ENCODE measurements around the gene PSMD9. TPM values are rescaled to one million over a fixed set of nuclear protein-coding genes. Genes with fewer than 3 reads are reported as not detected.
"Not testable (repeated sequence)": the region's sequence is repeated elsewhere in the genome, so short reads cannot be mapped to it uniquely, and the experiment has no call there.

PSMD9 gene
- total and polyA plus RNA-seq, 7 experiments from 2014 or later: 36.7 to 92.6 (median 48.3) TPM

DNA sequence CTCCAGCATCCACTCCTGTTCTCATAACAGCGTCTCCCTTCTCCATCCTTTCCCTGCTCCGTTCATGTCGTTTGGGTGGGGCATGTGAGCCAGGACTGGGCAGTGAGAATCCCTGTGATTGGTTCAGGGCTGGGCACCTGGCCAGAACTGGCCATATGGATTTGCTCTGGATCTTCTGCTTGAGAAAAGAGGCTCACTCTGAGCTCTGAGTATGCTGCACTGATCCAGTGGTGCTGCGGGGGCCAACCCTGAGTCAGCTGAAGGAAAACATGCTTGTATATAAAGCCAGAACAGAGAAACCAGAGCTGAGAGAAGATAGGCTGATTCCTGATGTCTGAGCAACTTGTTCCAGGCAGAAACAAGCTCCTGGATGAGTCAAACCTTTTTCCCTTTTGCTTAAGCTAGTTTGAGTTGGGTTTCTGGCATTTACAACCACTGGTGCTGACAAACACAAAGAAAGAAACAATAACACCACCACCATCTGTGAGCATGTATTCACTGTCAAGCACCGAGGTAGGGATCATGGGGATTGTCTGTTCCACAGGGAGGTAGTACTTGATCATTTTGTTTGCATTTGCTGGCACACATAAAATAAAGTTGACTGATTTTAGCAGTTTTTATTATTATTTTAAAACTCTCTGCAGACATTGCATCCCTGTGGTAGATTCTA is 15.9 kb upstream of the PSMD9 start:
- Mint-ChIP-seq H3K27ac (no peak overlapping the region), H3K4me3 (no peak overlapping the region), H3K4me1 (peaks cover 0 to 5% (median 0%) of the 10 kb centered on the region in 7 donors), H3K36me3 (no peaks in the 10 kb centered on the region), H3K27me3 (no peaks in the 10 kb centered on the region), H3K9me3 (no peaks in the 10 kb centered on the region)
- intact Hi-C loops (cut with micrococcal nuclease): no loop called here
- no peaks in the 10 kb centered on the region for H3K36me3 ChIP-seq (ENCODE audit: control insufficient read depth in 2 of 3, insufficient read depth in 3 of 3, low read length in 3 of 3)
- H3K27ac ChIP-seq (ENCODE audit: low read depth, low read length): no peak overlapping the region
- CTCF ChIA-PET: interaction anchor here (0.6 kb wide), 2 partner anchors 96 to 308 kb away, joined by 3 to 8 read pairs; no protein-coding TSS in a partner anchor
- POLR2A ChIA-PET: no interaction called here
- H3K27me3 ChIP-seq (ENCODE audit: control insufficient read depth in 2 of 2, insufficient read depth in 2 of 2, low read length in 2 of 2): no peaks in the 10 kb centered on the region
- no peak overlapping the region for H3K4me3 ChIP-seq (ENCODE audit: low read length)
- ATAC-seq (no peak), DNase-seq (no peak)
- H3K4me1 ChIP-seq (ENCODE audit: control insufficient read depth in 2 of 2, insufficient read depth in 2 of 2, low read length in 2 of 2): no peaks in the 10 kb centered on the region
- H3K9me3 ChIP-seq (ENCODE audit: control insufficient read depth in 2 of 3, low read length in 3 of 3): no peaks in the 10 kb centered on the region

DNA sequence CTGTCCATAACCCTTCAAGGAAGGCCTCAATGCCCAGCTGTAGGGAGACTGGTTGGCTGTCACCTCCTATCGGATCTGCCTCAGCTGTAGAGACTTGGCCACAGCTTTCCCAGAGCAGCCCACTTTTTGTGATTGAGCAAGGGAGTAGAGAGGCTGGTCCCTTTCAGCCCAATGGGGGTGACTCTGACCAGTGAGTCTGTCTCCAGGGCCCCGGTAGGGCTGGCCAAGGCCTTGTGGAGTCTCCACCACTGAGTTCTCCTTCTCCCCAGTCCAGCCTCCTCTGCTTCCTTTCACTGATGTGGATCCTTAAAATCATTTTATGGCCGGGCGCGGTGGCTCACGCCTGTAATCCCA is 15.4 kb upstream of the PSMD9 start:
- H3K9me3 Mint-ChIP-seq: no peaks in the 10 kb centered on the region
- intact Hi-C loops (cut with micrococcal nuclease): no loop called here
- Histone ChIP-seq H3K4me3 (ENCODE audit: low read length) (no peak overlapping the region), H3K27me3 (ENCODE audit: control insufficient read depth in 2 of 2, insufficient read depth in 2 of 2, low read length in 2 of 2) (no peaks in the 10 kb centered on the region), H3K27ac (ENCODE audit: low read depth, low read length) (no peak overlapping the region), H3K36me3 (ENCODE audit: control insufficient read depth in 2 of 3, insufficient read depth in 3 of 3, low read length in 3 of 3) (no peaks in the 10 kb centered on the region), H3K4me1 (ENCODE audit: control insufficient read depth in 2 of 2, insufficient read depth in 2 of 2, low read length in 2 of 2) (no peaks in the 10 kb centered on the region), H3K9me3 (ENCODE audit: control insufficient read depth in 2 of 3, low read length in 3 of 3) (no peaks in the 10 kb centered on the region)
- ATAC-seq (no peak), DNase-seq (no peak)
- no peak overlapping the region for H3K27ac Mint-ChIP-seq
- H3K27me3 Mint-ChIP-seq: no peaks in the 10 kb centered on the region
- POLR2A ChIA-PET: no interaction called here
- CTCF ChIA-PET: interaction anchor here (0.6 kb wide), 1 partner anchor 96 kb away, joined by 8 read pairs; no protein-coding TSS in a partner anchor
- H3K4me1 Mint-ChIP-seq: peaks cover 0 to 7% (median 0%) of the 10 kb centered on the region in 7 donors
- no peak overlapping the region for H3K4me3 Mint-ChIP-seq
- no peaks in the 10 kb centered on the region for H3K36me3 Mint-ChIP-seq

DNA sequence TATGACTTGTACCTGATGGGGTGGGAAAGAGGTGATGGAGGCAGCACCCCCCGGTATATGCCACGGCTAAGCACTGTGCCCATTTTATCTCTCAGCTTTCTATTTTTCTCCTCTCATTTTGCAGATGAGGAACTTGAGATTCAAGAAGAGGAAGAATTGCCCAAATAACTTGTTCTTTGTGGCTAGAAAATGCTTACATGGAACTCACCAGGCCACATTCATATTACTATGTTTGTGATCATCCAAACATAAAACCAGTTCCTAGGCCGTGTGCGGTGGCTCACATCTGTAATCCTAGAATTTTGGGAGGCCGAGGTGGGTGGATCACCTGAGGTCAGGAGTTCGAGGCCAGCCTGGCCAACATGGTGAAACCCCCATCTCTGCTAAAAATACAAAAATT is 14.5 kb upstream of the PSMD9 start:
- Mint-ChIP-seq H3K4me3 (no peak overlapping the region), H3K4me1 (peaks cover 0 to 7% (median 0%) of the 10 kb centered on the region in 7 donors), H3K36me3 (no peaks in the 10 kb centered on the region), H3K27me3 (no peaks in the 10 kb centered on the region), H3K9me3 (no peaks in the 10 kb centered on the region), H3K27ac (no peak overlapping the region)
- ChIA-PET CTCF (no interaction called here), POLR2A (no interaction called here)
- no peak overlapping the region for H3K27ac ChIP-seq (ENCODE audit: low read depth, low read length)
- intact Hi-C loops (cut with micrococcal nuclease): no loop called here
- H3K4me3 ChIP-seq (ENCODE audit: low read length): no peak overlapping the region
- ATAC-seq: no peak
- H3K4me1 ChIP-seq (ENCODE audit: control insufficient read depth in 2 of 2, insufficient read depth in 2 of 2, low read length in 2 of 2): no peaks in the 10 kb centered on the region
- no peak for DNase-seq
- H3K9me3 ChIP-seq (ENCODE audit: control insufficient read depth in 2 of 3, low read length in 3 of 3): no peaks in the 10 kb centered on the region
- H3K36me3 ChIP-seq (ENCODE audit: control insufficient read depth in 2 of 3, insufficient read depth in 3 of 3, low read length in 3 of 3): no peaks in the 10 kb centered on the region
- H3K27me3 ChIP-seq (ENCODE audit: control insufficient read depth in 2 of 2, insufficient read depth in 2 of 2, low read length in 2 of 2): no peaks in the 10 kb centered on the region

DNA sequence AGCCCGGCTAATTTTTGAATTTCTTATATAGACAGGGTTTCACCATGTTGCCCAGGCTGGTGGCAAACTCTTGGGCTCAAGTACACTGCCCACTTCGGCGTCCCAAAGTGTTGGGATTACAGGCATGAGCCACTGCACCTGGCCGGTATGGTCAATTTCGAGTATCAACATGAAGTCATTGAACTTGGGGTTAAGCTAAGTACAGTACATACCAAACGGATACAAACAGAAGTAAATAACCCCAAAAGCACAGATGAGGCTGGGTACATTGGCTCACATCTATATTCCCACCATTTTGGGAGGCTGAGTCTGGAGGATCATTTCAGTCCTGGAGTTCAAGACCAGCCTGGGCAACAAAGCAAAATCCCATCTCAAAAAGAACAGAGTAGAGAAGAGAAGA is 13.0 kb upstream of the PSMD9 start:
- no peaks in the 10 kb centered on the region for H3K4me1 ChIP-seq (ENCODE audit: control insufficient read depth in 2 of 2, insufficient read depth in 2 of 2, low read length in 2 of 2)
- no peak overlapping the region for H3K4me3 Mint-ChIP-seq
- CTCF ChIA-PET: no interaction called here

GRCh38 chr12:121876080-121876447 is 12.5 kb upstream of the PSMD9 start:
- H3K4me1 Mint-ChIP-seq; H3K4me3 ChIP-seq (ENCODE audit: low read length); H3K9me3 ChIP-seq (ENCODE audit: control insufficient read depth in 2 of 3, low read length in 3 of 3); POLR2A ChIA-PET; H3K27ac Mint-ChIP-seq; ATAC-seq; H3K36me3 ChIP-seq (ENCODE audit: control insufficient read depth in 2 of 3, insufficient read depth in 3 of 3, low read length in 3 of 3); H3K27me3 Mint-ChIP-seq; H3K27me3 ChIP-seq (ENCODE audit: control insufficient read depth in 2 of 2, insufficient read depth in 2 of 2, low read length in 2 of 2); DNase-seq; H3K4me3 Mint-ChIP-seq; H3K9me3 Mint-ChIP-seq; H3K27ac ChIP-seq (ENCODE audit: low read depth, low read length); H3K4me1 ChIP-seq (ENCODE audit: control insufficient read depth in 2 of 2, insufficient read depth in 2 of 2, low read length in 2 of 2); H3K36me3 Mint-ChIP-seq; CTCF ChIA-PET; intact Hi-C loops (cut with micrococcal nuclease): not testable (repeated sequence)

More for the DNA sequence above, 13.0 kb upstream of the PSMD9 start:
- peaks cover 0 to 7% (median 0%) of the 10 kb centered on the region in 7 donors for H3K4me1 Mint-ChIP-seq
- Histone ChIP-seq H3K4me3 (ENCODE audit: low read length) (no peak overlapping the region), H3K27ac (ENCODE audit: low read depth, low read length) (no peak overlapping the region), H3K36me3 (ENCODE audit: control insufficient read depth in 2 of 3, insufficient read depth in 3 of 3, low read length in 3 of 3) (no peaks in the 10 kb centered on the region), H3K9me3 (ENCODE audit: control insufficient read depth in 2 of 3, low read length in 3 of 3) (no peaks in the 10 kb centered on the region), H3K27me3 (ENCODE audit: control insufficient read depth in 2 of 2, insufficient read depth in 2 of 2, low read length in 2 of 2) (no peaks in the 10 kb centered on the region)
- H3K27me3 Mint-ChIP-seq: peaks cover 0 to 2% (median 0%) of the 10 kb centered on the region in 5 donors
- H3K36me3 Mint-ChIP-seq: no peaks in the 10 kb centered on the region
- DNase-seq: no peak
- ATAC-seq: no peak
- H3K27ac Mint-ChIP-seq: no peak overlapping the region
- no peaks in the 10 kb centered on the region for H3K9me3 Mint-ChIP-seq
- intact Hi-C loops (cut with micrococcal nuclease): no loop called here
- POLR2A ChIA-PET: no interaction called here

DNA sequence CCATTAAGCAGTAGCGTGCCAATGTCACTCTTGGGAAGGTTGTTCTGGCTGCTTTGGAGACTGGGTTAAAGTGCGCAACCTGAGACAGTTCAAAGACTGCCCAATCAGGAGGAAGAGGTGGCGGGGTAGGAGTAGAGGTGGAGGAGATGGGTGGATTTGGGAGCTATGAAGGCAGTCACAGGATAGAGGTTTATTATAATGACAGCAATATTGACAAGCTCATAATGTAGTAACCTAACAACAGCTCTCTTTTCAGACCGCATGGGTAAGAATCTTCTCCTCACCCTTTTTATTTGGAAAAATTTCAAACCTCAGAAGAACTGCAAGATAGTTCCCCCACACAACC is 5.3 kb upstream of the PSMD9 start:
- Histone ChIP-seq H3K27ac (ENCODE audit: low read depth, low read length) (no peak overlapping the region), H3K36me3 (ENCODE audit: control insufficient read depth in 2 of 3, insufficient read depth in 3 of 3, low read length in 3 of 3) (no peaks in the 10 kb centered on the region), H3K9me3 (ENCODE audit: control insufficient read depth in 2 of 3, low read length in 3 of 3) (no peaks in the 10 kb centered on the region), H3K27me3 (ENCODE audit: control insufficient read depth in 2 of 2, insufficient read depth in 2 of 2, low read length in 2 of 2) (no peaks in the 10 kb centered on the region), H3K4me3 (ENCODE audit: low read length) (no peak overlapping the region), H3K4me1 (ENCODE audit: control insufficient read depth in 2 of 2, insufficient read depth in 2 of 2, low read length in 2 of 2) (peaks cover 3 to 4% of the 10 kb centered on the region in 2 donors)
- ChIA-PET CTCF (interaction anchor here (0.9 kb wide), 1 partner anchor 89 kb away, joined by 3 read pairs; the partner anchor contains the start of gene RHOF), POLR2A (no interaction called here)
- Mint-ChIP-seq H3K36me3 (no peaks in the 10 kb centered on the region), H3K4me1 (peaks cover 0 to 9% (median 2%) of the 10 kb centered on the region in 7 donors), H3K4me3 (no peak overlapping the region), H3K9me3 (peaks cover 0 to under 1% (median 0%) of the 10 kb centered on the region in 11 donors), H3K27me3 (peaks cover 0 to 6% (median 0%) of the 10 kb centered on the region in 5 donors), H3K27ac (no peak overlapping the region)
- DNase-seq (no peak), ATAC-seq (no peak)
- intact Hi-C loops (cut with micrococcal nuclease): loop anchor here in 1 of 2 donors (10.0 kb wide), 2 partner anchors 342 to 642 kb away; partner anchors contain the start of genes DIABLO, KNTC1 and RSRC2

DNA sequence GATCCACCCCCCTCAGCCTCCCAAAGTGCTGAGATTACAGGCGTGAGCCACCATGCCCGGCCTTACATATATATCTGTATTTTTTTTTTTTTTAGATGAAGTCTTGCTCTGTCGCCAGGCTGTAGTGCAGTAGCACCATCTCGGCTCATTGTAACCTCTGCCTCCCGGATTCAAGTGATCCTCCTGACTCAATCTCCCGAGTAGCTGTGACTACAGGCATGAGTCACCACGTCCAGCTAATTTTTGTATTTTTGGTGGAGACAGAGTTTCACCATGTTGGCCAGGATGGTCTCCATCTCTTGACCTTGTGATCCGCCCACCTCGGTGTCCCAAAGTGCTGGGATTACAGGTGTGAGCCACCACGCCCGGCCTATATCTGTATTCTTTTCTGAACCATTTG is 3.5 kb upstream of the PSMD9 start:
- H3K9me3 Mint-ChIP-seq; H3K36me3 ChIP-seq (ENCODE audit: control insufficient read depth in 2 of 3, insufficient read depth in 3 of 3, low read length in 3 of 3); H3K4me3 ChIP-seq (ENCODE audit: low read length); DNase-seq; H3K9me3 ChIP-seq (ENCODE audit: control insufficient read depth in 2 of 3, low read length in 3 of 3); H3K27me3 ChIP-seq (ENCODE audit: control insufficient read depth in 2 of 2, insufficient read depth in 2 of 2, low read length in 2 of 2); H3K27ac Mint-ChIP-seq; H3K27me3 Mint-ChIP-seq; H3K4me3 Mint-ChIP-seq; POLR2A ChIA-PET; H3K27ac ChIP-seq (ENCODE audit: low read depth, low read length); ATAC-seq; H3K36me3 Mint-ChIP-seq: not testable (repeated sequence)
- peaks cover 12 to 27% (median 19%) of the 10 kb centered on the region in 7 donors for H3K4me1 Mint-ChIP-seq
- H3K4me1 ChIP-seq (ENCODE audit: control insufficient read depth in 2 of 2, insufficient read depth in 2 of 2, low read length in 2 of 2): peaks cover 13 to 16% of the 10 kb centered on the region in 2 donors
- intact Hi-C loops (cut with micrococcal nuclease): loop anchor here in 1 of 2 donors (5.0 to 10.0 kb wide), 4 partner anchors 173 to 640 kb away; partner anchors contain the start of genes DIABLO, KNTC1, RSRC2 and TMEM120B
- CTCF ChIA-PET: interaction anchor here (0.6 kb wide), 1 partner anchor 9 kb away, joined by 3 read pairs; no protein-coding TSS in a partner anchor
